Lower lobe of right lung (tissue), 2 donors: Measurements from ENCODE around the gene VIM. TPM values are rescaled to one million over a fixed set of nuclear protein-coding genes. Genes with fewer than 3 reads are reported as not detected.

Experiments
- ATAC-seq, 2 donors: fragments of 200-7000 bp; cut with Tn5 transposase; one replicate each; pipeline ENCODE4 v1.9.1; 2020 to 2022; ENCODE audit warnings: mild to moderate bottlenecking in 2 of 2, moderate library complexity in 2 of 2
- DNase-seq: peaks from one replicate; pipeline ENCODE4 v3.0.0-alpha.2; 2020
- H3K27ac ChIP-seq: fragments of 200-600 bp; one replicate; pipeline ENCODE4 v1.8.0; 2022
- H3K27me3 ChIP-seq: fragments of 200-600 bp; one replicate; pipeline ENCODE4 v1.8.0; 2022; ENCODE audit warnings: low read depth
- H3K36me3 ChIP-seq: fragments of 200-600 bp; one replicate; pipeline ENCODE4 v1.8.0; 2022; ENCODE audit warnings: mild to moderate bottlenecking
- H3K4me1 ChIP-seq: fragments of 200-600 bp; one replicate; pipeline ENCODE4 v1.8.0; 2022
- H3K4me3 ChIP-seq: fragments of 200-600 bp; one replicate; pipeline ENCODE4 v1.8.0; 2022; ENCODE audit warnings: mild to moderate bottlenecking
- H3K9me3 ChIP-seq: fragments of 200-600 bp; one replicate; pipeline ENCODE4 v1.8.0; 2022
- CTCF ChIP-seq: fragments of 200-600 bp; IDR thresholded peaks from one replicate; pipeline ENCODE4 v1.8.0; 2022; ENCODE audit warnings: antibody characterized with exemption, mild to moderate bottlenecking
- intact Hi-C: fragments of 100-400 bp; cut with DNase I; formaldehyde crosslinking; loops from one replicate; pipeline ENCODE4 v1.11.0; 2022
- long read RNA-seq: library from polyadenylated mRNA; unstranded; transcript quantifications from one replicate; pipeline ENCODE4 v2.0.0, GENCODE V29; 2021
- total RNA-seq: library from RNA; stranded (reverse); fragmentation: NEBNext Ultra II Directional; extraction: Animal tissue kit (Norgen Biotek cat#: 25700); gene quantifications from one replicate; pipeline ENCODE4 v1.2.1, GENCODE V29; 2021
- donor health status: DM: no; HTN: yes; CAD: no; lungs with severe emphysema.

The VIM gene
- total RNA-seq, result 1,797 TPM
- long read RNA-seq, transcript VIM-201 (9 exons, 1,868 nt), result major isoform, 1,941 of 2,053 reads
- long read RNA-seq, partial matches to known transcripts, result 73 of 2,053 reads
- long read RNA-seq, other reads (novel, unspliced or antisense), result 35 of 2,053 reads

DNA sequence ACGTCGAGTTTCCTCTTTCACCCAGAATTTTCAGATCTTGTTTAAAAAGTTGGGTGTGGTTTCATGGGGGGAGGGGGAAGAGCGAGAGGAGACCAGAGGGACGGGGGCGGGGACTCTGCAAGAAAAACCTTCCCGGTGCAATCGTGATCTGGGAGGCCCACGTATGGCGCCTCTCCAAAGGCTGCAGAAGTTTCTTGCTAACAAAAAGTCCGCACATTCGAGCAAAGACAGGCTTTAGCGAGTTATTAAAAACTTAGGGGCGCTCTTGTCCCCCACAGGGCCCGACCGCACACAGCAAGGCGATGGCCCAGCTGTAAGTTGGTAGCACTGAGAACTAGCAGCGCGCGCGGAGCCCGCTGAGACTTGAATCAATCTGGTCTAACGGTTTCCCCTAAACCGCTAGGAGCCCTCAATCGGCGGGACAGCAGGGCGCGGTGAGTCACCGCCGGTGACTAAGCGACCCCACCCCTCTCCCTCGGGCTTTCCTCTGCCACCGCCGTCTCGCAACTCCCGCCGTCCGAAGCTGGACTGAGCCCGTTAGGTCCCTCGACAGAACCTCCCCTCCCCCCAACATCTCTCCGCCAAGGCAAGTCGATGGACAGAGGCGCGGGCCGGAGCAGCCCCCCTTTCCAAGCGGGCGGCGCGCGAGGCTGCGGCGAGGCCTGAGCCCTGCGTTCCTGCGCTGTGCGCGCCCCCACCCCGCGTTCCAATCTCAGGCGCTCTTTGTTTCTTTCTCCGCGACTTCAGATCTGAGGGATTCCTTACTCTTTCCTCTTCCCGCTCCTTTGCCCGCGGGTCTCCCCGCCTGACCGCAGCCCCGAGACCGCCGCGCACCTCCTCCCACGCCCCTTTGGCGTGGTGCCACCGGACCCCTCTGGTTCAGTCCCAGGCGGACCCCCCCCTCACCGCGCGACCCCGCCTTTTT, at the start of gene VIM:
Gene VIM, plus strand, starts transcription at position 151 of the 925 bp plus-strand sequence. CDS start 1,182 bp downstream, outside the sequence.
- peaks cover 40% of the 10 kb centered on the region for H3K4me1 ChIP-seq
- peak; percentile 90 for DNase-seq

DNA sequence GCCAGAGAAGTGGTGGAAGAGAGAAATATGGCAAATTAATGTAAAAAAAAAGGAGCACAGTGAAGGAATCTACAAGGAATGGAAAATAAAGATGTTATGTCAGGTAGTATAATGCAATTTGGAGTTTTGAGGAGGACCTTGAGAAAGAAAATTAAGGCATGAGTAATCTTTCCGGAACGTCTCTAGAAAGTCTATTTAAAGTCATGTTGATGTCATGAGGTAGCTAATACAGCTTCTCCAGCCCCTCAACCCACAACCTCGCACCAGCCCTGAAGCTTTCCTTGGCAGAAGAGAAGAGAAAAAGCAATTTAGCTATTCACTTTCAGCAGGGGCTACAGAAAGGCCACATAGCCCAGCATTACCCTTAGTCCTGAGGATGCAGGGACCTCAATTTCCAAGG, 49.0 kb upstream of the VIM start:
- TF ChIP-seq CTCF, result no peak
- DNase-seq, result no peak
- H3K4me3 ChIP-seq, result no peak overlapping the region
- no peak overlapping the region for H3K27ac ChIP-seq
- H3K9me3 ChIP-seq, result no peaks in the 10 kb centered on the region
- intact Hi-C loops, result no loop called here
- peaks cover 11% of the 10 kb centered on the region for H3K4me1 ChIP-seq
- no peaks in the 10 kb centered on the region for H3K36me3 ChIP-seq
- no peaks in the 10 kb centered on the region for H3K27me3 ChIP-seq
- no peak for ATAC-seq

More for the DNA sequence above, at the start of gene VIM:
- Histone ChIP-seq H3K27ac (peak within 1 kb of the TSS; percentile 99), H3K36me3 (peaks cover 28% of the 10 kb centered on the region), H3K4me3 (peak within 1 kb of the TSS; percentile 93), H3K9me3 (no peaks in the 10 kb centered on the region), H3K27me3 (no peaks in the 10 kb centered on the region)
- peak; percentile 21 for TF ChIP-seq CTCF
- peak; percentile 70 to 78 for ATAC-seq
- intact Hi-C loops, result no loop called here

GRCh38 chr10:17181110-17181509, 46.9 kb upstream of the VIM start:
- Histone ChIP-seq H3K9me3 (no peaks in the 10 kb centered on the region), H3K27ac (no peak overlapping the region), H3K4me3 (no peak overlapping the region), H3K27me3 (no peaks in the 10 kb centered on the region), H3K4me1 (no peaks in the 10 kb centered on the region), H3K36me3 (no peaks in the 10 kb centered on the region)
- ATAC-seq (no peak), DNase-seq (no peak)
- intact Hi-C loops, result no loop called here
- no peak for TF ChIP-seq CTCF

GRCh38 chr10:17181751-17182150, 46.3 kb upstream of the VIM start:
- Histone ChIP-seq H3K27ac (no peak overlapping the region), H3K4me3 (no peak overlapping the region), H3K36me3 (no peaks in the 10 kb centered on the region), H3K9me3 (no peaks in the 10 kb centered on the region), H3K27me3 (no peaks in the 10 kb centered on the region), H3K4me1 (no peaks in the 10 kb centered on the region)
- DNase-seq (peak; percentile 64), ATAC-seq (peak; percentile 90 to 97)
- intact Hi-C loops, result no loop called here
- TF ChIP-seq CTCF, result no peak

GRCh38 chr10:17183110-17183509, 44.9 kb upstream of the VIM start:
- no peak for ATAC-seq
- H3K27ac ChIP-seq, result no peak overlapping the region
- H3K9me3 ChIP-seq, result no peaks in the 10 kb centered on the region
- no peaks in the 10 kb centered on the region for H3K36me3 ChIP-seq
- no peak for DNase-seq
- TF ChIP-seq CTCF, result no peak
- H3K27me3 ChIP-seq, result no peaks in the 10 kb centered on the region
- peaks cover 2% of the 10 kb centered on the region for H3K4me1 ChIP-seq
- H3K4me3 ChIP-seq, result no peak overlapping the region
- intact Hi-C loops, result no loop called here
